Fibroblast of skin of left quadriceps (primary cell): ENCODE data around the gene NNT.

ENCODE experiments used
- DNase-seq, 2 experiments: peaks; one replicate each; pipeline ENCODE4 v3.0.0-alpha.2; 2013; ENCODE audit warnings: low read depth in 2 of 2

NNT gene

GRCh38 chr5:43623048-43623680, 20.2 kb downstream of the NNT start:
- no peak for DNase-seq

- no peak for DNase-seq
Measured at GRCh38 chr5:43627028-43627427, 24.0 kb downstream of the NNT start.

GRCh38 chr5:43631182-43631910, 28.4 kb downstream of the NNT start:
- peak; percentile 46 to 53 for DNase-seq

- no peak for DNase-seq
Measured at GRCh38 chr5:43634621-43635020, 31.6 kb downstream of the NNT start.

GRCh38 chr5:43635374-43635773, 32.4 kb downstream of the NNT start:
- no peak for DNase-seq

- DNase-seq = no peak
Measured at GRCh38 chr5:43636076-43636475, 33.1 kb downstream of the NNT start.

GRCh38 chr5:43637416-43637815, 34.4 kb downstream of the NNT start:
- DNase-seq = no peak

GRCh38 chr5:43638107-43638506, 35.1 kb downstream of the NNT start:
- DNase-seq = no peak

- DNase-seq = no peak
Measured at GRCh38 chr5:43638546-43638945, 35.6 kb downstream of the NNT start.

- no peak for DNase-seq
Measured at GRCh38 chr5:43639566-43639965, 36.6 kb downstream of the NNT start.

GRCh38 chr5:43642428-43642827, 39.4 kb downstream of the NNT start:
- no peak for DNase-seq

GRCh38 chr5:43643327-43643726, 40.3 kb downstream of the NNT start:
- DNase-seq = no peak

GRCh38 chr5:43643750-43644149, 40.8 kb downstream of the NNT start:
- DNase-seq = no peak

GRCh38 chr5:43646992-43647391, 44.0 kb downstream of the NNT start:
- no peak for DNase-seq

- DNase-seq = no peak
Measured at GRCh38 chr5:43647789-43648188, 44.8 kb downstream of the NNT start.

- no peak for DNase-seq
Measured at GRCh38 chr5:43648499-43649124, 45.6 kb downstream of the NNT start.

- DNase-seq = no peak
Measured at GRCh38 chr5:43649256-43649655, 46.3 kb downstream of the NNT start.

- DNase-seq = no peak
Measured at GRCh38 chr5:43652537-43653302, 49.7 kb downstream of the NNT start.

GRCh38 chr5:43658509-43658908, 55.5 kb downstream of the NNT start:
- peak in 1 of 2 experiments; percentile 41 for DNase-seq

GRCh38 chr5:43659075-43659474, 56.1 kb downstream of the NNT start:
- DNase-seq = no peak

GRCh38 chr5:43661102-43661501, 58.1 kb downstream of the NNT start:
- DNase-seq = no peak

GRCh38 chr5:43663916-43664315, 60.9 kb downstream of the NNT start:
- DNase-seq = no peak
